ENCODE measurements around the gene VEGFD.

DNA sequence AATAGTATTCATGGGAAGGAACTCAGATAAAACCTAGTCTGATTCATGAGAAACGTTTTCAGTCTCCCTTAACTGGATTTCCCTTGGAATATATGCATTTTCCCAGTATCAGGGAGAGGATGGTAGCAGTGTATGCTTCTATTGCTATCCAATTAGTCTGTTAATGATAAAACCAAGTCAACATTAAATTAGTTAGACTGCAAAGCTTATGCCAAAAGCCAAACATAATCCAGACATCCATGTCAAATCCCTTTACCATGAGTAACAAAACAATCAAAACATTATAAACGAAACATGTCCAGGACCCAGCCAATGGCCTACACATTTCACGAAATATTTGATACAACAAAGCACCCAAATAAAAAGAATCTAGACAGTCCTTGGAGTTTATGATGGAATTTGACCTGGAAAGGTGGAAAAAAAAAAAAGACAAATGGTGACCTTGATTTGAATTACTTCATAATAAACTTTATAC, 34.5 kb upstream of the VEGFD start:
- TF ChIP-seq, protein P1, sequence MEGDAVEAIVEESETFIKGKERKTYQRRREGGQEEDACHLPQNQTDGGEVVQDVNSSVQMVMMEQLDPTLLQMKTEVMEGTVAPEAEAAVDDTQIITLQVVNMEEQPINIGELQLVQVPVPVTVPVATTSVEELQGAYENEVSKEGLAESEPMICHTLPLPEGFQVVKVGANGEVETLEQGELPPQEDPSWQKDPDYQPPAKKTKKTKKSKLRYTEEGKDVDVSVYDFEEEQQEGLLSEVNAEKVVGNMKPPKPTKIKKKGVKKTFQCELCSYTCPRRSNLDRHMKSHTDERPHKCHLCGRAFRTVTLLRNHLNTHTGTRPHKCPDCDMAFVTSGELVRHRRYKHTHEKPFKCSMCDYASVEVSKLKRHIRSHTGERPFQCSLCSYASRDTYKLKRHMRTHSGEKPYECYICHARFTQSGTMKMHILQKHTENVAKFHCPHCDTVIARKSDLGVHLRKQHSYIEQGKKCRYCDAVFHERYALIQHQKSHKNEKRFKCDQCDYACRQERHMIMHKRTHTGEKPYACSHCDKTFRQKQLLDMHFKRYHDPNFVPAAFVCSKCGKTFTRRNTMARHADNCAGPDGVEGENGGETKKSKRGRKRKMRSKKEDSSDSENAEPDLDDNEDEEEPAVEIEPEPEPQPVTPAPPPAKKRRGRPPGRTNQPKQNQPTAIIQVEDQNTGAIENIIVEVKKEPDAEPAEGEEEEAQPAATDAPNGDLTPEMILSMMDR (IDR thresholded peaks at IDR 0.05 in 4 of 5, conservative IDR thresholded peaks at IDR 0.05 in 1 of 5) = no peak
- no peak for TF ChIP-seq POLR2A (IDR thresholded peaks at IDR 0.05)

Data from gastrocnemius medialis (tissue), 4 donors.